SIG-M5 treated with dmso at 0.1 percent for 504 hours (cell line): ENCODE data around the gene POLA2.
"Not testable (repeated sequence)": the region's sequence is repeated elsewhere in the genome, so short reads cannot be mapped to it uniquely, and the experiment has no call there.

Source experiments
- DNase-seq: peaks from one replicate; lab custom pipeline; 2025; ENCODE audit not compliant: unreplicated experiment; lab: John Stamatoyannopoulos, UW

The POLA2 gene

DNA sequence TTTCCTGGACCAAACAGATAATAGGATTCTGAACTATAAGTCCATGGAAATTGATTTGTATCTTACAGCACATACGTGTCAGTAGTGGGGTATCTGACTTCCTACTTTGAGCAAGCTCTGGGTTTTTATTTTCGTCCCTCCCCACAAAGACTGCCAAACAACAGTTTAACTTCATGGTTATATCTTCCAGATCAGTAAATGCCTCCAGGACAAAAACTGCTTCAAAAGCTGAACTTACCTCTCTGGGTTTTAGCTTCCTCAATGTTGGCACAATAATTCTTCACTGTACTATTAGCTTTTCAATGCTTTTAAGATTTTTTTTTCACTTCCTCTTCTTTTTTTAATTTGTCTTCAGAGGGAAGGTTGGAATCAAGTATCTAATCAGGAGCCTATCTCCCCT, 67.7 kb downstream of the POLA2 start:
- no peak for DNase-seq

DNA sequence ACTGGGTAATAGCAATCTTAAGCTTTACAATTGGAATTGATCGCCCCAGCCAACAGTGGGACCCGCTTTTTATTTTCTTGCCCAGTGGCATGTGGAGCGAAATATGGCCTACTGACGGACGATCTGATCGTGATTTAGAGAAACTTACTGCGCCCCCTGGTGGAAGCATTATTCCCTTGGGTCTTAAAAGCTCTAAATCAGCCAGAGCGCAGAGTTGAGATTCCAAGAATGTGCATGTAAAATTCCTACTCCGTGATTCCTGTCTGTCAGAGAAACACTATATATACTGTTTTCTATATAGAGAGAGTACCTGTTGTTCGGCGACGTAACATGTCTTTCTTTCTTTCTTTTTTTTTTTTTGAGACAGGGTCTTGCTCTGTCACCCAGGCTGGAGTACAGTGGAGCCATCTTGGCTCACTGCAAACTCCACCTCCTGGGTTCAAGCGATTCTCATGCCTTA, 68.2 kb downstream of the POLA2 start:
- DNase-seq, result peak; percentile 75

GRCh38 chr11:65330544-65330943, 68.8 kb downstream of the POLA2 start:
- no peak for DNase-seq

DNA sequence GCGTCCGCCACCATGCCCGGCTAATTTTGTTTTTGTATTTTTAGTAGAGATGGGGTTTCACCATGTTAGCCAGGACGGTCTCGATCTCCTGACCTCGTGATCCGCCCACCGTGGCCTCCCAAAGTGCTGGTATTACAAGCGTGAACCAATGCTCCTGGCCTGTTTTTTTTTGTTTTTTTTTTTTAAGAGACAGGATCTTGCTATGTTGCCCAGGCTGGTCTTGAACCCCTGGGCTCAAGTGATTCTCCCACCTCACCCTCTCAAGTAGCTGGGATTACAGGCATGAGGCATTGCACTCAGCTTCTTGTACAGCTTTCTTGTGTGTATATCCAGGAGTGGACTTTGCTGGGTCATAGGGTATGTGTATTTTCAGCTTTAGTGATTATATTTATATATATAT, 70.8 kb downstream of the POLA2 start:
- not testable (repeated sequence) for DNase-seq

DNA sequence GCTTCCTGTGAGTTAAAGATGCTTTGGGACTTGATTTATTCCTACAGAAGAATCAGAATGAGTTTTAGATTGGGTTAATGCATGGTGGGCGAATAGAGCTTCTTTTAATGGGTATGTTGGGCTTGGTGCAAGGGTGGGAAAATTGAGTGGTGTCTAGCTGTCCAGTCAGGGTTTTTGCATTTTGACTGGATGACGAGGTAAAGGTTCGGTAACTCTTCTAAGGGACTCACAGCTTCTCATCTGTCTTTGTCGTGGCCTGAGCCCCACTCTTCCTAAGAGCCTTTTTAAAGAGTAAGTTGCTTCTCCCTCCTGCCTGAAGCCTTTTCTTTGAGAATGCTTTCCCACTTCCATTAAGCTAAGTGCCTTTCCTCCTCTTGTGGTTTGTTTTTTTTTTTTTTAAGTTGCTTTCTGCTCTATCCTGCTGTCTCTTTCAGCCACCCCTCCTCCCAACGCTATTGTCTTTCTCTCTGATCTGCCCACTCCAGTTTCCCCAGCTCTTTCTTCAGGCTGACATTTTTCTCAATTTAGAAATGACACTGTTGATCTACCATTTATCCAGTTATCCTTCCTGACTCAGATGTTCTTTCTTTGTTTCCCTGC, 73.0 kb downstream of the POLA2 start:
- DNase-seq, result no peak

GRCh38 chr11:65338676-65339075, 76.9 kb downstream of the POLA2 start:
- DNase-seq, result no peak

DNA sequence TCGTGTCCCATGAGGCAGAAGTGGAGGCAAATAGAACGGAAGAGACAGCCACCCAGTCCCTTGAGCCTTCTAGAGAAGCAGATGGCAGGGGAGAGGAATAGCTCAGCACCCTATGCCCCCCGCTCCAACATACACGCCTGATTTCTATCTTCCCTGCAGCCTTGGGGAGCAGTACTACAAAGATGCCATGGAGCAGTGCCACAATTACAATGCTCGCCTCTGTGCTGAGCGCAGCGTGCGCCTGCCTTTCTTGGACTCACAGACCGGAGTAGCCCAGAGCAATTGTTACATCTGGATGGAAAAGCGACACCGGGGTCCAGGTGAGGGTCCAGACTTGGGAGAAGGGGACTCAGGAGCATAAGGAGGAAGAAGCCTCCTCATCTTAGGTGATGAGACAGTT, 78.5 kb downstream of the POLA2 start:
- no peak for DNase-seq

GRCh38 chr11:65341856-65342255, 80.1 kb downstream of the POLA2 start:
- no peak for DNase-seq
